Brain microvascular endothelial cell (primary cell): ENCODE data around the gene PDSS2.
A peak's percentile ranks its signal among the peaks of the same experiment; 100 is the strongest.

Source experiments
- DNase-seq: peaks from one replicate; pipeline ENCODE4 v3.0.0-alpha.2; 2020
- H3K27ac ChIP-seq: fragments of 250-450 bp; sonication (Bioruptor Pico); 2 replicates; pipeline ENCODE4 v1.5.1; 2020; ENCODE audit warnings: mild to moderate bottlenecking, moderate library complexity
- H3K27me3 ChIP-seq: fragments of 250-450 bp; sonication (Bioruptor Pico); replicated peaks from 2 replicates; pipeline ENCODE4 v1.5.1; 2020; ENCODE audit warnings: mild to moderate bottlenecking
- H3K36me3 ChIP-seq: fragments of 250-450 bp; sonication (Bioruptor Pico); replicated peaks from 2 replicates; pipeline ENCODE4 v1.5.1; 2020; ENCODE audit warnings: mild to moderate bottlenecking
- H3K4me3 ChIP-seq: 2 replicates; pipeline ENCODE4 v1.5.1; 2011; ENCODE audit warnings: low read depth, mild to moderate bottlenecking, control low read depth, low read length, moderate library complexity
- in situ Hi-C: cut with HindIII; loops from 2 replicates; pipeline ENCODE4 v1.10.0; 2017; ENCODE audit warnings: low sequenced_read_pairs, low pct_ligation_motif_present
- TF ChIP-seq, protein P1 (sequence below): IDR thresholded peaks from 2 replicates; pipeline ENCODE4 v1.5.1; 2011; ENCODE audit warnings: low read depth, mild to moderate bottlenecking, moderate library complexity, low read length, control low read depth, inconsistent platforms; ENCODE audit errors: missing control alignments

PDSS2 gene

DNA sequence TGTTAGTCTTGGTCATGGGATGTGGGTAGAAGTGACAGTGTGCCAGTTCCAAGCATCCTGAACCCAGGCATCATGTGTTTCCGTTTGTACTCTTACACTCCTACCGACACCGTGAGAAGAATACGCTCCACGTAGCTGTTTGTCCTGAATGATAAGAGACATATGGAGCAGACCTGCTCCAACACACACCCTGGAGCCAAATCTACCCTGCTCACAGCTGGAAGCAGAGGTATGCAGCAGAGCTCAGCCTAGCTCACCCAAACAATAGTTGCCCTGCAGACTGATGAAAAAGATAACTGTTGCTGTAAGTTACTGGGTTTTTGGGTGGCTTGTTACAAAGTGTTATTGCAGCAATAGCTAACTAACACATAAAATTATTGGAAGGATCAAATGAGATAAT, 14.3 kb upstream of the PDSS2 start:
- no peak overlapping the region for H3K27ac ChIP-seq
- H3K27me3 ChIP-seq = no peaks in the 10 kb centered on the region
- H3K36me3 ChIP-seq = no peaks in the 10 kb centered on the region
- DNase-seq = no peak
- no peak overlapping the region for H3K4me3 ChIP-seq
- in situ Hi-C loops = no loop called here
- TF ChIP-seq, protein P1, sequence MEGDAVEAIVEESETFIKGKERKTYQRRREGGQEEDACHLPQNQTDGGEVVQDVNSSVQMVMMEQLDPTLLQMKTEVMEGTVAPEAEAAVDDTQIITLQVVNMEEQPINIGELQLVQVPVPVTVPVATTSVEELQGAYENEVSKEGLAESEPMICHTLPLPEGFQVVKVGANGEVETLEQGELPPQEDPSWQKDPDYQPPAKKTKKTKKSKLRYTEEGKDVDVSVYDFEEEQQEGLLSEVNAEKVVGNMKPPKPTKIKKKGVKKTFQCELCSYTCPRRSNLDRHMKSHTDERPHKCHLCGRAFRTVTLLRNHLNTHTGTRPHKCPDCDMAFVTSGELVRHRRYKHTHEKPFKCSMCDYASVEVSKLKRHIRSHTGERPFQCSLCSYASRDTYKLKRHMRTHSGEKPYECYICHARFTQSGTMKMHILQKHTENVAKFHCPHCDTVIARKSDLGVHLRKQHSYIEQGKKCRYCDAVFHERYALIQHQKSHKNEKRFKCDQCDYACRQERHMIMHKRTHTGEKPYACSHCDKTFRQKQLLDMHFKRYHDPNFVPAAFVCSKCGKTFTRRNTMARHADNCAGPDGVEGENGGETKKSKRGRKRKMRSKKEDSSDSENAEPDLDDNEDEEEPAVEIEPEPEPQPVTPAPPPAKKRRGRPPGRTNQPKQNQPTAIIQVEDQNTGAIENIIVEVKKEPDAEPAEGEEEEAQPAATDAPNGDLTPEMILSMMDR = no peak

- Histone ChIP-seq H3K4me3 (no peak overlapping the region), H3K36me3 (no peaks in the 10 kb centered on the region), H3K27ac (no peak overlapping the region), H3K27me3 (no peaks in the 10 kb centered on the region)
- DNase-seq = no peak
- in situ Hi-C loops = no loop called here
- TF ChIP-seq, protein P1 = no peak
These were observed 11.0 kb upstream of the PDSS2 start for GRCh38 chr6:107470364-107470763.

DNA sequence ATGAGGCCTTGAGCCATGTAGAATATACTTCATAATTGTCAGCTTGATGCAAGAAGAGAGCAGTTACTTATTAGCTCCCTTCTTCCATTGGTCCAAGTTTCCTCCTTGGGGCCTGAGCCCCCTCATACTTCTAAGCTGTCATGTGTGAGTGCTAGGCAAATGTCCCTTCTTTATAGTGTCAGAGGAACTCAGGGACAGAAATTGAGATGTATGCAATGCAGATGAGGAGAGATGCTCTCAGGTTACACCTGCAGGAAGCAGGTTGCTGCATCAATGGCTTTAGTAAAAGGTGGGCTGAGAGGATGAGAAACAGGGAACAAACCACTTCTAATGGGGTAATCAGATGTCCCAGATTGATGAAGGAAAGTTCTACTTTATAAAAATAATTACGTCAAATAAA, 6.7 kb upstream of the PDSS2 start:
- TF ChIP-seq, protein P1 = no peak
- Histone ChIP-seq H3K4me3 (no peak overlapping the region), H3K27me3 (no peaks in the 10 kb centered on the region), H3K27ac (no peak overlapping the region), H3K36me3 (no peaks in the 10 kb centered on the region)
- in situ Hi-C loops = no loop called here
- DNase-seq = no peak

DNA sequence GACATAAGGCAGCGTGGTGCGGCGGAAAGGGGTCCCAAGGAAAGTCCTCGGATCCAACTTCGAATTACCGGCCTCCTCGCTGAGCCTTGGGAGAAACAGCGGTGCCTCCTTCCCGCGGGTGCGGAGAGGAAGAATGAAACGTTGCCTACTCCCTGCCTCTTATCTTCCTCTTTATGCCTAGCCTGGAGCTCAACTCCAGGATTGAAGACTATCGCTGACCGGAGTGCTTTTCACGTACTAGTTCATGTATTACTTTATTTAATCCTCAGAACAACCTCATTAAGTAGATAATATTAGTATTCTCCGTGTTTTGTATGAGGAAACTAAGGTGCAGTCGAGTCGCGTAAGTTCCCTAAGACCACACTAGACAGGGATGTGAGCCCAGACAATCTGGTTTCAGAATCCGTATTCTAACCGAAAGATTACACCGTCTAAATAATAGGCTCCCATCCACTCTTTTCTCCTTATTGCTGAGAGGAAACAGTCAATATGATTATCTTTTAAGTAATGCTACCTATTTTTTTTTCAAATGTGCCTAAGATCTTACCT, 793 bp upstream of the PDSS2 start:
- TF ChIP-seq, protein P1 = no peak
- no peaks in the 10 kb centered on the region for H3K27me3 ChIP-seq
- no peak for DNase-seq
- H3K4me3 ChIP-seq = peak overlapping the region; percentile 95
- no peaks in the 10 kb centered on the region for H3K36me3 ChIP-seq
- no peak overlapping the region for H3K27ac ChIP-seq
- in situ Hi-C loops = no loop called here

- peak overlapping the region; percentile 43 for H3K27ac ChIP-seq
- H3K27me3 ChIP-seq = no peaks in the 10 kb centered on the region
- DNase-seq = no peak
- H3K4me3 ChIP-seq = peak overlapping the region; percentile 95
- TF ChIP-seq, protein P1 = no peak
- no peaks in the 10 kb centered on the region for H3K36me3 ChIP-seq
- in situ Hi-C loops = no loop called here
These were observed 587 bp downstream of the PDSS2 start for GRCh38 chr6:107458672-107459282.

- no peak for DNase-seq
- Histone ChIP-seq H3K27me3 (no peaks in the 10 kb centered on the region), H3K4me3 (no peak overlapping the region), H3K27ac (no peak overlapping the region), H3K36me3 (no peaks in the 10 kb centered on the region)
- TF ChIP-seq, protein P1 = no peak
- in situ Hi-C loops = no loop called here
These were observed 10.6 kb downstream of the PDSS2 start for GRCh38 chr6:107448776-107449175.
